Measurements from ENCODE around the gene DNM3. TPM values are rescaled to one million over a fixed set of nuclear protein-coding genes. Genes with fewer than 3 reads are reported as not detected.

Gene DNM3
- total RNA-seq, 1 donor from 2014 or later: 1.1 TPM

DNA sequence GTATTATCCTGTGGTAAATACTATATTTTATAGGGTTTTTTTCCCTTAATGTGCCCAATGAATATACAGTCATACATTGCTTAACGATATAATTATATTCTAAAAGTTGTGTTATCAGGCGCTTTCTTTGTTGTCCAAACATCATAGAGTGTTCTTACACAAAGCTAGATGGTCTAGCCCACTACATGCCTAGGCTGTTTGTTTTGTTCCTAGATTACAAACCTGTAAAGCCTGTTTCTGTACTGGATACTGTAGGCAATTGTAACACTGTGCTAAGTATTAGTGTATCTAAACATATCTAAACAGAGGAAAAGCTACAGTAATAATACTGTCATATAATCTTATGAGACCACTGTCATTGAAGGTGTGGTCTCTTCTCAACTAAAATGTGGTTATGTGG, 336.6 kb downstream of the DNM3 start:
- Mint-ChIP-seq H3K4me3 (no peak overlapping the region), H3K36me3 (no peaks in the 10 kb centered on the region)
- no peaks in the 10 kb centered on the region for H3K27me3 ChIP-seq

DNA sequence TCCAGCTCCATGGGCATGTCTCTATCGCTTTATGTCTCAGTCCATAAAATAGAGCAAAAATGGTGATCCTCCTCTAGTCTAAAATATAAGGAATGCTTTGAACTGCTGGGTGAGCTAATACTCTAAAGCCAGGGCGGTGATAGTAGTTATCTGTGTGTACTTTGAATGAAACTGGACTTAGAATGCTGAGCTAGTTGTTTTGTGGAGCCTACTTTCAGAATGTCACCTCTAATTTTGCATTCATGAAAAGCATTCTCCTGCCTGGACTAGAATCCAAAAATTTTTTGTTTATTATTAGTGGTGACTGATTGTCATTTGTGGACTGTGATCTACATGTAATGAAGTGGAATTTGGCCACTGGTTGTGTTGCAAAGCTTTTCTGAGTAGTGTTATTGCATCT, 337.6 kb downstream of the DNM3 start:
- H3K36me3 Mint-ChIP-seq: no peaks in the 10 kb centered on the region
- no peaks in the 10 kb centered on the region for H3K4me1 ChIP-seq
- TF ChIP-seq EZH2phosphoT487 (IDR thresholded peaks at IDR 0.05) (no peak), EZH2 (IDR thresholded peaks at IDR 0.05) (no peak)
- TF ChIP-seq, protein P1, sequence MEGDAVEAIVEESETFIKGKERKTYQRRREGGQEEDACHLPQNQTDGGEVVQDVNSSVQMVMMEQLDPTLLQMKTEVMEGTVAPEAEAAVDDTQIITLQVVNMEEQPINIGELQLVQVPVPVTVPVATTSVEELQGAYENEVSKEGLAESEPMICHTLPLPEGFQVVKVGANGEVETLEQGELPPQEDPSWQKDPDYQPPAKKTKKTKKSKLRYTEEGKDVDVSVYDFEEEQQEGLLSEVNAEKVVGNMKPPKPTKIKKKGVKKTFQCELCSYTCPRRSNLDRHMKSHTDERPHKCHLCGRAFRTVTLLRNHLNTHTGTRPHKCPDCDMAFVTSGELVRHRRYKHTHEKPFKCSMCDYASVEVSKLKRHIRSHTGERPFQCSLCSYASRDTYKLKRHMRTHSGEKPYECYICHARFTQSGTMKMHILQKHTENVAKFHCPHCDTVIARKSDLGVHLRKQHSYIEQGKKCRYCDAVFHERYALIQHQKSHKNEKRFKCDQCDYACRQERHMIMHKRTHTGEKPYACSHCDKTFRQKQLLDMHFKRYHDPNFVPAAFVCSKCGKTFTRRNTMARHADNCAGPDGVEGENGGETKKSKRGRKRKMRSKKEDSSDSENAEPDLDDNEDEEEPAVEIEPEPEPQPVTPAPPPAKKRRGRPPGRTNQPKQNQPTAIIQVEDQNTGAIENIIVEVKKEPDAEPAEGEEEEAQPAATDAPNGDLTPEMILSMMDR (IDR thresholded peaks at IDR 0.05): no peak
- no peaks in the 10 kb centered on the region for H3K4me1 Mint-ChIP-seq
- H3K27me3 Mint-ChIP-seq (ENCODE audit: insufficient read depth, low read depth): no peaks in the 10 kb centered on the region
- no peaks in the 10 kb centered on the region for H3K79me2 ChIP-seq (ENCODE audit: low read depth)
- no peaks in the 10 kb centered on the region for H3K9me3 Mint-ChIP-seq
- no peaks in the 10 kb centered on the region for H4K20me1 ChIP-seq (ENCODE audit: low read depth)
- no peak for DNase-seq (ENCODE audit: low spot score)
- H3K27ac Mint-ChIP-seq: no peak overlapping the region
- no peaks in the 10 kb centered on the region for H3K36me3 ChIP-seq
- H3K4me2 ChIP-seq: no peak overlapping the region
- H2AFZ ChIP-seq (replicated peaks): no peak overlapping the region
- no peak overlapping the region for H3K4me3 ChIP-seq
- H3K4me3 Mint-ChIP-seq: no peak overlapping the region
- no peak overlapping the region for H3K27ac ChIP-seq
- H3K27me3 ChIP-seq: no peaks in the 10 kb centered on the region
- H3F3A ChIP-seq (ENCODE audit: low read depth): no peaks in the 10 kb centered on the region
- no peak overlapping the region for H3K9ac ChIP-seq
- no peaks in the 10 kb centered on the region for H3K9me3 ChIP-seq (ENCODE audit: low read depth)

More for the DNA sequence above, 336.6 kb downstream of the DNM3 start:
- no peaks in the 10 kb centered on the region for H3F3A ChIP-seq (ENCODE audit: low read depth)
- no peak overlapping the region for H3K9ac ChIP-seq
- Mint-ChIP-seq H3K27me3 (ENCODE audit: insufficient read depth, low read depth) (no peaks in the 10 kb centered on the region), H3K27ac (no peak overlapping the region), H3K9me3 (no peaks in the 10 kb centered on the region), H3K4me1 (no peaks in the 10 kb centered on the region)
- no peaks in the 10 kb centered on the region for H3K79me2 ChIP-seq (ENCODE audit: low read depth)
- H3K4me1 ChIP-seq: no peaks in the 10 kb centered on the region
- TF ChIP-seq, protein P1 (IDR thresholded peaks at IDR 0.05): no peak
- TF ChIP-seq EZH2phosphoT487 (IDR thresholded peaks at IDR 0.05) (no peak), EZH2 (IDR thresholded peaks at IDR 0.05) (no peak)
- no peak overlapping the region for H3K4me3 ChIP-seq
- H3K4me2 ChIP-seq: no peak overlapping the region
- H4K20me1 ChIP-seq (ENCODE audit: low read depth): no peaks in the 10 kb centered on the region
- no peak overlapping the region for H3K27ac ChIP-seq
- H2AFZ ChIP-seq (replicated peaks): no peak overlapping the region
- H3K9me3 ChIP-seq (ENCODE audit: low read depth): no peaks in the 10 kb centered on the region
- no peak for DNase-seq (ENCODE audit: low spot score)
- H3K36me3 ChIP-seq: no peaks in the 10 kb centered on the region

DNA sequence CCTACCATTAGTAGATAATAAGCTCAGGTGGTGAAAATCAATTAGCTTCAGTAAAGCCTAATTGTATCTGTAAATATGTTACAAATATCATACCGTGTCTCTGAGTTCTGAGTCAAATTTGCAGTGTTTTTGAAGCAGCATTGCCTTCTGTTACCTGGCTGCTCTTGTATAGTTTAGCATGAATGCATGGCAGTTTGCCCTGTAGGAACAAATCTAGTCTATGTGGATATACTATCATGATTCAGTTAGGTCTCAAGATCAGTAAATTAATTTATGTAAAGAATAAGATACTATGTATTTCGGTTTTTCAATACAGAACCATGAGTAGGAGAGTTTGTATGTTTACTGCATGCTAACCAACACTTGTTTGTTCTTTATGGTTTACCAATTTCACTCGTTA, 338.6 kb downstream of the DNM3 start:
- Histone ChIP-seq H2AFZ (replicated peaks) (no peak overlapping the region), H3K27ac (no peak overlapping the region), H3K9ac (no peak overlapping the region), H3K4me3 (no peak overlapping the region), H3F3A (ENCODE audit: low read depth) (no peaks in the 10 kb centered on the region), H3K9me3 (ENCODE audit: low read depth) (no peaks in the 10 kb centered on the region), H4K20me1 (ENCODE audit: low read depth) (no peaks in the 10 kb centered on the region), H3K36me3 (no peaks in the 10 kb centered on the region), H3K4me2 (no peak overlapping the region), H3K4me1 (peaks cover 3% of the 10 kb centered on the region), H3K27me3 (no peaks in the 10 kb centered on the region), H3K79me2 (ENCODE audit: low read depth) (no peaks in the 10 kb centered on the region)
- no peak for DNase-seq (ENCODE audit: low spot score)
- no peaks in the 10 kb centered on the region for H3K27me3 Mint-ChIP-seq (ENCODE audit: insufficient read depth, low read depth)
- H3K27ac Mint-ChIP-seq: no peak overlapping the region
- no peak overlapping the region for H3K4me3 Mint-ChIP-seq
- no peaks in the 10 kb centered on the region for H3K9me3 Mint-ChIP-seq
- H3K36me3 Mint-ChIP-seq: no peaks in the 10 kb centered on the region
- TF ChIP-seq EZH2 (IDR thresholded peaks at IDR 0.05) (no peak), EZH2phosphoT487 (IDR thresholded peaks at IDR 0.05) (no peak)
- TF ChIP-seq, protein P1 (IDR thresholded peaks at IDR 0.05): no peak
- peaks cover 2% of the 10 kb centered on the region for H3K4me1 Mint-ChIP-seq

Measured in neural progenitor cell (in vitro differentiated cells).